MM.1S (cell line): Measurements from ENCODE around the gene IL17D.

Source experiments
- EZH2 ChIP-seq: fragments of 300-600 bp; sonication (generic); optimal IDR thresholded peaks from 2 replicates; pipeline ENCODE3; 2017; ENCODE audit warnings: low read depth, mild to moderate bottlenecking, antibody characterized with exemption, low read length, mixed read lengths
- EZH2phosphoT487 ChIP-seq: fragments of 300-600 bp; sonication (generic); IDR thresholded peaks from 2 replicates; pipeline ENCODE4 v1.6.1; 2018; ENCODE audit warnings: antibody characterized with exemption, low read length
- TF ChIP-seq, protein P1 (sequence below): fragments of 300-600 bp; sonication (generic); IDR thresholded peaks from 2 replicates; pipeline ENCODE4 v1.5.1; 2016; ENCODE audit warnings: antibody characterized with exemption, low read length, mixed read lengths

- TF ChIP-seq, protein P1, sequence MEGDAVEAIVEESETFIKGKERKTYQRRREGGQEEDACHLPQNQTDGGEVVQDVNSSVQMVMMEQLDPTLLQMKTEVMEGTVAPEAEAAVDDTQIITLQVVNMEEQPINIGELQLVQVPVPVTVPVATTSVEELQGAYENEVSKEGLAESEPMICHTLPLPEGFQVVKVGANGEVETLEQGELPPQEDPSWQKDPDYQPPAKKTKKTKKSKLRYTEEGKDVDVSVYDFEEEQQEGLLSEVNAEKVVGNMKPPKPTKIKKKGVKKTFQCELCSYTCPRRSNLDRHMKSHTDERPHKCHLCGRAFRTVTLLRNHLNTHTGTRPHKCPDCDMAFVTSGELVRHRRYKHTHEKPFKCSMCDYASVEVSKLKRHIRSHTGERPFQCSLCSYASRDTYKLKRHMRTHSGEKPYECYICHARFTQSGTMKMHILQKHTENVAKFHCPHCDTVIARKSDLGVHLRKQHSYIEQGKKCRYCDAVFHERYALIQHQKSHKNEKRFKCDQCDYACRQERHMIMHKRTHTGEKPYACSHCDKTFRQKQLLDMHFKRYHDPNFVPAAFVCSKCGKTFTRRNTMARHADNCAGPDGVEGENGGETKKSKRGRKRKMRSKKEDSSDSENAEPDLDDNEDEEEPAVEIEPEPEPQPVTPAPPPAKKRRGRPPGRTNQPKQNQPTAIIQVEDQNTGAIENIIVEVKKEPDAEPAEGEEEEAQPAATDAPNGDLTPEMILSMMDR: no peak
- TF ChIP-seq EZH2phosphoT487 (no peak), EZH2 (no peak)
Measured at GRCh38 chr13:20696073-20696472, 7.4 kb upstream of the IL17D start.
